Subcutaneous adipose tissue (tissue), 4 donors: ENCODE data around the gene GIMAP7. TPM values are rescaled to one million over a fixed set of nuclear protein-coding genes. Genes with fewer than 3 reads are reported as not detected.

Source experiments
- CTCF ChIP-seq: fragments of 450-650 bp; IDR thresholded peaks from one replicate; pipeline ENCODE4 v1.5.1; 2016; ENCODE audit warnings: low read depth, mild to moderate bottlenecking, control low read depth, antibody characterized with exemption, moderate library complexity
- total RNA-seq, 4 donors: library from RNA; depleted of rRNA; stranded (reverse); fragments of >200 nt; gene quantifications; one replicate each; pipeline ENCODE4 v1.1.0, GENCODE V29; 2016

The GIMAP7 gene
- total RNA-seq, 4 donors from 2014 or later = 13.6 to 39.4 (median 23.4) TPM

- no peak for TF ChIP-seq CTCF
These were observed 51.9 kb downstream of the GIMAP7 start for GRCh38 chr7:150566572-150566971.

GRCh38 chr7:150567169-150567568, 52.5 kb downstream of the GIMAP7 start, which contains the start of gene GIMAP4:
GIMAP4 (plus strand) TSS chr7:150567390; CDS start chr7:150569902, 2,512 bp downstream.
- no peak for TF ChIP-seq CTCF

GRCh38 chr7:150567871-150568301, 53.2 kb downstream of the GIMAP7 start:
- TF ChIP-seq CTCF = no peak

- TF ChIP-seq CTCF = no peak
These were observed 54.0 kb downstream of the GIMAP7 start for GRCh38 chr7:150568714-150569113.

GRCh38 chr7:150569245-150569955, 54.7 kb downstream of the GIMAP7 start:
- TF ChIP-seq CTCF = no peak

Other genes with a start within 250 kb of the GIMAP7 start
- gene LRRC61, start 191.5 kb upstream of the GIMAP7 start, total RNA-seq = 1 to 10 TPM; 1.6 to 8.4 (median 5.1) TPM
- gene ACTR3C, start 191.3 kb upstream of the GIMAP7 start, total RNA-seq = 1 to 10 TPM in 1 of 4 donors, under 1 TPM in 3; 0.38 to 2.0 (median 0.58) TPM
- 100 to 1,000 TPM in 3 of 4 donors, 10 to 100 TPM in 1; 83.8 to 433 (median 299) TPM for gene RARRES2, start 173.2 kb upstream of the GIMAP7 start, total RNA-seq
- 10 to 100 TPM; 28.9 to 75.4 (median 31.8) TPM for gene REPIN1, start 146.1 kb upstream of the GIMAP7 start, total RNA-seq
- gene ZNF775, start 135.5 kb upstream of the GIMAP7 start, total RNA-seq = 1 to 10 TPM in 3 of 4 donors, under 1 TPM in 1; 0.49 to 4.2 (median 1.9) TPM
- 10 to 100 TPM in 3 of 4 donors, 1 to 10 TPM in 1; 9.9 to 29.0 (median 15.0) TPM for gene GIMAP8, start 64.2 kb upstream of the GIMAP7 start, total RNA-seq
- gene GIMAP4, start 52.5 kb downstream of the GIMAP7 start, total RNA-seq = 10 to 100 TPM; 43.9 to 69.1 (median 54.8) TPM
- 10 to 100 TPM; 34.4 to 78.0 (median 43.1) TPM for gene GIMAP6, start 117.5 kb downstream of the GIMAP7 start, total RNA-seq
- gene GIMAP2, start 170.8 kb downstream of the GIMAP7 start, total RNA-seq = 10 to 100 TPM; 10.9 to 45.9 (median 26.0) TPM
- gene GIMAP1, start 201.7 kb downstream of the GIMAP7 start, total RNA-seq = 10 to 100 TPM in 3 of 4 donors, 1 to 10 TPM in 1; 5.9 to 21.9 (median 12.0) TPM
- 10 to 100 TPM; 31.1 to 89.7 (median 50.4) TPM for gene GIMAP5, start 222.5 kb downstream of the GIMAP7 start, total RNA-seq